BJ (cell line): ENCODE results near the gene SMPD4. TPM values are rescaled to one million over a fixed set of nuclear protein-coding genes. Genes with fewer than 3 reads are reported as not detected.
A peak's percentile ranks its signal among the peaks of the same experiment; 100 is the strongest.
"Not testable (repeated sequence)": the region's sequence is repeated elsewhere in the genome, so short reads cannot be mapped to it uniquely, and the experiment has no call there.

Experiments used
- CTCF ChIA-PET: fragments of 350-600 bp; formaldehyde crosslinking; extraction: SDS; loops from one replicate; lab custom pipeline; 2021; ENCODE audit warnings: antibody characterized with exemption, inconsistent platforms; lab: Yijun Ruan, JAX
- POLR2A ChIA-PET: fragments of 300-600 bp; sonication (Branson Sonifier 250); formaldehyde crosslinking; extraction: SDS; loops from one replicate; lab custom pipeline; 2021; ENCODE audit warnings: antibody characterized with exemption; lab: Charles Lee
- DNase-seq: peaks from one replicate; pipeline ENCODE4 v3.0.0-alpha.2; 2011; ENCODE audit warnings: low read depth
- H3K27me3 ChIP-seq: 2 replicates; pipeline ENCODE4 v1.6.0; 2011; ENCODE audit warnings: low read length; ENCODE audit not compliant: control insufficient read depth, insufficient read depth
- H3K36me3 ChIP-seq: 2 replicates; pipeline ENCODE4 v1.5.1; 2011; ENCODE audit warnings: low read length; ENCODE audit not compliant: control insufficient read depth, insufficient read depth
- H3K4me3 ChIP-seq: 2 replicates; pipeline ENCODE4 v1.5.1; 2011; ENCODE audit warnings: low read depth, mild to moderate bottlenecking, control low read depth, low read length
- polyA plus RNA-seq: library from polyadenylated mRNA; depleted of rRNA; stranded (reverse); fragments of >200 nt; gene quantifications from 2 replicates; pipeline ENCODE4 v1.2.3, GENCODE V29; 2011
- TF ChIP-seq, protein P1 (sequence below): IDR thresholded peaks from 2 replicates; pipeline ENCODE4 v1.5.1; 2011; ENCODE audit warnings: low read depth, mild to moderate bottlenecking, control low read depth, inconsistent platforms, low read length, moderate library complexity; ENCODE audit not compliant: insufficient read depth

Gene SMPD4
- polyA plus RNA-seq, 1 experiment: 60.1 TPM

DNA sequence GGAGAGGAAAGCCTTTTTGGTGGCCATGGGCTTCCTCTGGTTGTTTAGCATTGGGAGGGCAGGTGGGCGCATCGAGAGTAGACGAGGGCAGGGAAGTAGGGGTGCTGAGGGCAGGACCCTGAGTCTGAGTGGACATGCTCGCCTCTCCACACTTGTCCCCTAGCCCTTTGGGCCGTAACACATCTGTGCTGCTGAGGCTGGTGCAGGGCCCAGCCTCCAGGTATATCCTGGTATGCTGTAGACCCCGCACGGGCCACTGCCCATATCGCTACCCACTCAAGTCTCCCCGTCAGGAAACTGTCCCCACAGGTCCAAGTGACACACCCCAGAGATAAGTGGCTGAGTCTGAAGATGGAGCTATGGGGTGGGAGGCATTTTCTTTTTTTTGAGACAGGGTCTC lies 22.8 kb downstream of the SMPD4 start:
- no peaks in the 10 kb centered on the region for H3K27me3 ChIP-seq
- H3K4me3 ChIP-seq: no peak overlapping the region
- peaks cover 8% of the 10 kb centered on the region for H3K36me3 ChIP-seq
- ChIA-PET POLR2A (no interaction called here), CTCF (no interaction called here)
- TF ChIP-seq, protein P1, sequence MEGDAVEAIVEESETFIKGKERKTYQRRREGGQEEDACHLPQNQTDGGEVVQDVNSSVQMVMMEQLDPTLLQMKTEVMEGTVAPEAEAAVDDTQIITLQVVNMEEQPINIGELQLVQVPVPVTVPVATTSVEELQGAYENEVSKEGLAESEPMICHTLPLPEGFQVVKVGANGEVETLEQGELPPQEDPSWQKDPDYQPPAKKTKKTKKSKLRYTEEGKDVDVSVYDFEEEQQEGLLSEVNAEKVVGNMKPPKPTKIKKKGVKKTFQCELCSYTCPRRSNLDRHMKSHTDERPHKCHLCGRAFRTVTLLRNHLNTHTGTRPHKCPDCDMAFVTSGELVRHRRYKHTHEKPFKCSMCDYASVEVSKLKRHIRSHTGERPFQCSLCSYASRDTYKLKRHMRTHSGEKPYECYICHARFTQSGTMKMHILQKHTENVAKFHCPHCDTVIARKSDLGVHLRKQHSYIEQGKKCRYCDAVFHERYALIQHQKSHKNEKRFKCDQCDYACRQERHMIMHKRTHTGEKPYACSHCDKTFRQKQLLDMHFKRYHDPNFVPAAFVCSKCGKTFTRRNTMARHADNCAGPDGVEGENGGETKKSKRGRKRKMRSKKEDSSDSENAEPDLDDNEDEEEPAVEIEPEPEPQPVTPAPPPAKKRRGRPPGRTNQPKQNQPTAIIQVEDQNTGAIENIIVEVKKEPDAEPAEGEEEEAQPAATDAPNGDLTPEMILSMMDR: no peak
- DNase-seq: no peak

DNA sequence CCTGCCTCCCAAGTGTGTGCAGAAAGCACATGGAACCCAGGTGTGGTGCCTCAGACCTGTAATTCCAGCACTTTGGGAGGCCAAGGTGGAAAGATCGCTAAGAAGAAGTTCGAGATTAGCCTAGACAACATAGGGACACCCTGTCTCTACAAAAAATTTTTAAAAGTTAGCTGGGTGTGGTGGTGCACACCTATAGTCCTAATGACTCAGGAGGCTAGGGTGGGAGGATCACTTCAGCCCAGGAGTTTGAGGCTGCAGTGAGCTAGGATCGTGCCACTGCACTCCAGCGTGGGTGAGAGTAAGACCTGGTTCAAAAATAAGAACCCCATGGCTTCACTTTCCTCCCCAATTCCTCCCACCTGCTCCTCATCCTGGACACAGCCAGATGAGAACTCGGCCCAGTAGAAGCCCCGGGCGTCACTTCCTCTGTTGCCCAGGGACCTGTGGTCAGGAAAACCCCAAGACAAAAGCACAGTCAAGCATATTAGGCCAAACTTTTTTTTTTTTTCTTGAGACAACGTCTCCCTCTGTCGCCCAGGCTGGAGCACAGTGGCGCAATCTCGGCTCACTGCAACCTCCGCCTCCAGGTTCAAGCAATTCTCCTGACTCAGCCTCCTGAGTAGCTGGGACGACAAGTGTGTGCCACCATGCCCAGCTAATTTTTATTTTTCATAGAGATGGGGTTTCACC lies 23.4 kb downstream of the SMPD4 start:
- DNase-seq, H3K4me3 ChIP-seq, H3K27me3 ChIP-seq, POLR2A ChIA-PET, H3K36me3 ChIP-seq: not testable (repeated sequence)
- CTCF ChIA-PET: interaction anchor here (1.5 kb wide), 1 partner anchor 175 kb away, joined by 5 read pairs; no protein-coding TSS in a partner anchor

DNA sequence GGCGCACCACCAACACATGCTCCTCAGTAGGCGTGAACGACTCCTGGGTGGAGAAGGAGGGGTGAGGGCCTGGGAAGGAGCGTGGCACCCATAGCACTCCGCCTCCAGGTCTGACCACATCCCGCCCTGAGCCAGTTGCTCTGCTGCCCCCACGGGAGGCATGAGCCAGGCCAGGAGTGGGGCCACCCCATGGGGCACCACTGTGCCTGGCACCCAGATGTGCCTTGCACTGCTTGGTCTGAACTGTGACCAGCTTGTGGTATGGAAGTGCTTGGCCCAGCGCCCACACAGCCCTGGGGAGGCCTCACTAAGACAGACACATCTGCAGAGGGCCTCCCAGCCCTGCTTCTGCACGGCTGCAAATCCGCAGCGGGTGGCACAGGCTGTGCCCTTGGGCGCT lies 24.0 kb downstream of the SMPD4 start:
- DNase-seq, H3K36me3 ChIP-seq, POLR2A ChIA-PET, H3K4me3 ChIP-seq, H3K27me3 ChIP-seq: not testable (repeated sequence)
- CTCF ChIA-PET: interaction anchor here (1.5 kb wide), 1 partner anchor 176 kb away, joined by 5 read pairs; no protein-coding TSS in a partner anchor

DNA sequence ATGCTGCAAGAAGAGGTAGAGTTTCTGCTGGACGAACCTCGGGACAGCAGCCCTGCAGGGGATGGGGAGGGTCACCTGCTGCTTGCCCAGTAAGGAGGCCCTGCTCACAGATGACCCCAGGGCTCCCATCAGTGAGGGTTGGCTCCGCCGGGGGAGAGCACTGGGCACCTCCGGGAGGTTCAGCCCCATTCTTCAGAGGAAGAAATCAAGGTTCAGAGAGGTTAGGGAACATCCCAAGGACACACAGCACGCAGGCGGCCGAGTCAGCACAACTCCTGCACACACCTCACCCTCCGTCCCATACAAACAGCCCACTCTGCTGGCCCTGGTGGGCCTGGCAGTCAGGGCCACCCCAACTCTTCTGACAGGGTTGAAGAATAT lies 24.8 kb downstream of the SMPD4 start:
- no peak for DNase-seq
- no peak overlapping the region for H3K4me3 ChIP-seq
- H3K36me3 ChIP-seq: peaks cover 8% of the 10 kb centered on the region
- no peaks in the 10 kb centered on the region for H3K27me3 ChIP-seq
- TF ChIP-seq, protein P1: no peak
- ChIA-PET POLR2A (no interaction called here), CTCF (no interaction called here)

DNA sequence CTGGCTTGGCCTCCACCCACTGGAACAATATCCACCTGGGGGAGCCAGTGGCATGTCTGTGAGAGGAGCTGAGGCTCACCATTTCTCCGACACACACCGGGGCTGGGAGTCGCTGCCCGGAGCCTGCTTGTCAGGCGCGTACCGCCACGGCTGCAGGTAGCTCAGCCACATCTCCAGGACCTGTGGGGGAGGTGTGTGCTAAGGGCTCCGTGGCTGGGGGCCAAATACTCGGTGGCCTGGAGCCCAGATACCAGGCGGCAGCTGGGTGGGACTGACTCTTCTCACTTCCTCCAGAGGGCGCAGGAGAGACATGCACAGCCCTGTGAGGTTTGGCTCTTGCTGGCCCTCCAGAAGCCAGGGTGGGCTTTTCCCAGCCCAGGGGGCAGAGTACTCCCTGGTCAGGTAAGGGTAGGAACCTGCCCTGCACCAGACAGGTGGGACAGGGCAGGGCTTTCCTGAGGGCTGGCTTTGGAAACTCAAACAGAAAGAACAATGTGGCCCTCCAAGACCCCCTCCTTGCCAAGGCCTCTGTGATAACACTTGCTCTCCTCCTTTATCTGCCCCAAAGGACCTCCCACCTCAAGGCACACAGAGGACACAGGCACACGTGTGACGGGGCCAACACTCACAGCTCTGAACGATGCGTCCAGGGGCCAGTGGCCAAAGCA lies 25.3 kb downstream of the SMPD4 start:
- CTCF ChIA-PET: interaction anchor here (0.5 to 1.6 kb wide), 2 partner anchors 13 to 177 kb away, joined by 3 to 4 read pairs; no protein-coding TSS in a partner anchor
- H3K4me3 ChIP-seq, H3K36me3 ChIP-seq, DNase-seq, POLR2A ChIA-PET, H3K27me3 ChIP-seq: not testable (repeated sequence)
- TF ChIP-seq, protein P1: peak; percentile 62
